Immature natural killer cell (primary cell): ENCODE measurements around the gene MTPN. TPM values are rescaled to one million over a fixed set of nuclear protein-coding genes. Genes with fewer than 3 reads are reported as not detected.

ENCODE experiments used
- polyA plus RNA-seq, 3 donors: library from polyadenylated mRNA; unstranded; fragments of 300-500 nt; fragmentation: Illumina TruSeq; gene quantifications; one replicate each; pipeline ENCODE4 v1.2.3, GENCODE V29; 2021

The MTPN gene
- polyA plus RNA-seq, 3 donors from 2014 or later = 153 to 200 (median 197) TPM

Other genes starting within 250 kb of the MTPN start
- not detected for gene SLC13A4, start 249.2 kb downstream of the MTPN start, polyA plus RNA-seq
- gene FAM180A, start 228.5 kb downstream of the MTPN start, polyA plus RNA-seq = not detected